Mucosa of descending colon (tissue), 3 donors: ENCODE results near the gene AVPR2. TPM values are rescaled to one million over a fixed set of nuclear protein-coding genes. Genes with fewer than 3 reads are reported as not detected.

Source experiments
- ATAC-seq: fragments of 200-7000 bp; cut with Tn5 transposase; one replicate; pipeline ENCODE4 v1.9.1; 2020; ENCODE audit warnings: mild to moderate bottlenecking, moderate library complexity
- DNase-seq, 3 donors: peaks; one replicate each; pipeline ENCODE4 v3.0.0-alpha.2; 2020
- H3K36me3 ChIP-seq: fragments of 200-600 bp; one replicate; pipeline ENCODE4 v1.8.0; 2021; ENCODE audit warnings: low read depth, mild to moderate bottlenecking
- H3K4me1 ChIP-seq: fragments of 200-600 bp; one replicate; pipeline ENCODE4 v1.8.0; 2021; ENCODE audit warnings: low read depth, mild to moderate bottlenecking
- H3K4me3 ChIP-seq: fragments of 200-600 bp; one replicate; pipeline ENCODE4 v1.8.0; 2021; ENCODE audit warnings: mild to moderate bottlenecking
- H3K9me3 ChIP-seq: fragments of 200-600 bp; one replicate; pipeline ENCODE4 v1.8.0; 2021; ENCODE audit warnings: mild to moderate bottlenecking
- intact Hi-C, 2 donors: fragments of 100-400 bp; cut with DNase I in 1 of 2; cut with micrococcal nuclease in 1 of 2; formaldehyde crosslinking; loops; one replicate each; pipeline versions ENCODE4 v1.11.0 to v1.11.1; 2022; cut with DNase I, micrococcal nuclease
- total RNA-seq, 3 donors: library from RNA; stranded (reverse); fragmentation: NEBNext Ultra II Directional in 2 of 3; extraction: Animal tissue kit (Norgen Biotek cat#: 25700) in 2 of 3; gene quantifications; one replicate each; pipeline versions ENCODE4 v1.2.1 to v1.2.4, GENCODE V29; 2021 to 2023
- TF ChIP-seq, protein P1 (sequence below): fragments of 200-600 bp; IDR thresholded peaks from one replicate; pipeline ENCODE4 v1.8.0; 2022; ENCODE audit warnings: antibody characterized with exemption, mild to moderate bottlenecking
- donor health status: DM: no; HTN: no; CAD: no; lungs with moderate emphysema.
- donor health status: DM: no; HTN: no; CAD: no.
- donor health status: DM: no; HTN: yes; CAD: no.

The AVPR2 gene
- total RNA-seq, 3 donors from 2014 or later = 0.43 to 0.78 (median 0.54) TPM

DNA sequence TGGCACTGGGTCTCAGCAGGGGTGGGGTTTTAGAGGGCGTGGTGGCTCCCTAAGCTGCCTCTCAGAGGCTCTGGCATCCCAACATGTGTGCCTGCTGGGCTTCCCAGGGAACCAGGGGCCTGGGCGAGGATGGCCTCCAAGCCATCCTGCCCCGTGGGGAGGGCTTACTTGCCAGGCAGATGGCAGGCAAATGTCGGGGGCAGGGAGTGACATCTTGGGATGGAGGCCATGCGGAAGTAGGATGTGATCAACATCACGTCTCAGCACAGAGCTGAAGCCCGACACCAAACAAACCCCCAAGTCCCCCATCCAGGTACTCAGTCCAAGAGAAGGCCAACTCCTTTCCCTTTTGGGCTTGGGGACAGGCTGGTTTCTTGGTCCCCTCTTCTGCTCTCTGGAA is 23.2 kb upstream of the AVPR2 start:
- DNase-seq (no peak), ATAC-seq (no peak)
- TF ChIP-seq, protein P1, sequence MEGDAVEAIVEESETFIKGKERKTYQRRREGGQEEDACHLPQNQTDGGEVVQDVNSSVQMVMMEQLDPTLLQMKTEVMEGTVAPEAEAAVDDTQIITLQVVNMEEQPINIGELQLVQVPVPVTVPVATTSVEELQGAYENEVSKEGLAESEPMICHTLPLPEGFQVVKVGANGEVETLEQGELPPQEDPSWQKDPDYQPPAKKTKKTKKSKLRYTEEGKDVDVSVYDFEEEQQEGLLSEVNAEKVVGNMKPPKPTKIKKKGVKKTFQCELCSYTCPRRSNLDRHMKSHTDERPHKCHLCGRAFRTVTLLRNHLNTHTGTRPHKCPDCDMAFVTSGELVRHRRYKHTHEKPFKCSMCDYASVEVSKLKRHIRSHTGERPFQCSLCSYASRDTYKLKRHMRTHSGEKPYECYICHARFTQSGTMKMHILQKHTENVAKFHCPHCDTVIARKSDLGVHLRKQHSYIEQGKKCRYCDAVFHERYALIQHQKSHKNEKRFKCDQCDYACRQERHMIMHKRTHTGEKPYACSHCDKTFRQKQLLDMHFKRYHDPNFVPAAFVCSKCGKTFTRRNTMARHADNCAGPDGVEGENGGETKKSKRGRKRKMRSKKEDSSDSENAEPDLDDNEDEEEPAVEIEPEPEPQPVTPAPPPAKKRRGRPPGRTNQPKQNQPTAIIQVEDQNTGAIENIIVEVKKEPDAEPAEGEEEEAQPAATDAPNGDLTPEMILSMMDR = no peak
- Histone ChIP-seq H3K9me3 (no peaks in the 10 kb centered on the region), H3K36me3 (no peaks in the 10 kb centered on the region), H3K4me1 (no peaks in the 10 kb centered on the region), H3K4me3 (no peak overlapping the region)
- intact Hi-C loops = no loop called here

DNA sequence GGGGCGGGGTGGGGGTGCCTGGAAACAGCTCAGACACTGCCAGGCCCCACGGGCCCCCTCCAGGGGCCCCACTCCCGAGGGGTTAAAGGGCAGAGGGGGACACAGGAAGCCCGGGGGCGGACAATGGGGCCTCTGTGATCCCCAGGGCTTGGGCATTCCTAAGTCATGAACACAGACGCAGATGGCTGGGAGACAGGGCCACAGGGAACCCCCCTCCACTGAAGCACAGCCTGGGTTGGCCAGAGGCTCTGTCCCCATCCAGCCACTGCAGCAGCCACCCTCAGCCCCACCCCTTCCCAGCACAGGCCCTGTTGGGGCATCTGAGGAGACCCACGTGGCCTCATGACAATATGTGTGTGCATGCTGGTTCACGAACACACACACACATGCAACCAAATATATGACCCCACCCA is 22.4 kb upstream of the AVPR2 start:
- Histone ChIP-seq H3K36me3 (no peaks in the 10 kb centered on the region), H3K4me3 (no peak overlapping the region), H3K4me1 (no peaks in the 10 kb centered on the region), H3K9me3 (no peaks in the 10 kb centered on the region)
- TF ChIP-seq, protein P1 = no peak
- ATAC-seq (no peak), DNase-seq (no peak)
- intact Hi-C loops = no loop called here

DNA sequence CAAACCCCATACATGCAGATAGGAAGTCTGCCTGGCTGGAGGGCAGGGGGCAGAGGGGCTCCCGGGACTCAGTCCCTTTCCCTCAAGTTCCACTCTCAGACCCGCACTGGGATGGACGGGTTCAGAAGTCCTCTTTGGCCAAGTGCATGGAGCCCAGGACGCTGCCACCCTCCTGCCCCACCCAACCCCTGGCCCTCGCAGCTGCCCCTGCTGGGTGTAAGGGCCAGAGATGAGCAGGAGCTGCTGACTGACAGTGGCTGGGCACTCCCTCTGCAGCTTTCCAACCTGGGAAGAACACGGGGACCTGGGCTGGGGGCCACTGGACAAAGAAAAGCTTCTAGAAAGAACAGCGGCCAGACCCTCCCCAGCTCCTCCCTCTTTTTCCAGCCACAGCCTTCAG is 21.9 kb upstream of the AVPR2 start:
- DNase-seq (no peak), ATAC-seq (no peak)
- intact Hi-C loops = no loop called here
- Histone ChIP-seq H3K4me3 (no peak overlapping the region), H3K9me3 (no peaks in the 10 kb centered on the region), H3K4me1 (no peaks in the 10 kb centered on the region), H3K36me3 (no peaks in the 10 kb centered on the region)
- TF ChIP-seq, protein P1 = no peak

DNA sequence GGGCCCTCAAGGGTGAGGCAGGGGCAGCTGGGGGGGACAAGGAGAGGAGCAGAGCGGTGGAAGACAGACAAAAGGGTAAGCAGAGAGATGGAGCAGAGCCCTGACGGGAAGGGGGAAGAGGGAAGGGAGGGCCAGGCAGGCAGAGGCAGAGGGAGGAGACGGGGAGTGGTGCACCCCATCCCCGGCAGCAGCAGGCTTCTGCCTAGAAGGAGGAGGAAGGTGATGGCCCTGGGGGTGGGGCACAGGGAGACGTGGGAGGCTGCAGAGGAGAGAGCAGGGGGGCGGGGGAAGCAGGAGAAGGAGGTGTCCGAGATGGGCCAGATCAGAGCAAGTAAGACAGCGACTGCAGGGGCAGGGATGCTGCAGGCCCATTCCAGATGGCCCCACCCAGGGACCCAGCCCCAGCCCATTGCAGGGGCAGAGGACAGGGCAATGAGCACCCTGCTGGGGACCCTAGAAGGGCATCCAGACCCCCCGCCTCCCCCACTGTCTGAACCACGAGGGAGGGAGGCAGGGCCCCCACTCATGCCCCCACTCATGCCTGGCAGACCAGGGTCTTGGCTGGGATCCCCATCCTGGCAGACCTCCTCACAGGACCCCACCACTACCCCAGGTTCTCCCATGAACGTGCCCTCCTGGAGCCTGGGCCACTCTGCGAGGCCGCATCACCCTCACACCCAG is 21.2 kb upstream of the AVPR2 start:
- intact Hi-C loops = no loop called here
- no peak for DNase-seq
- Histone ChIP-seq H3K36me3 (no peaks in the 10 kb centered on the region), H3K9me3 (no peaks in the 10 kb centered on the region), H3K4me1 (no peaks in the 10 kb centered on the region), H3K4me3 (no peak overlapping the region)
- TF ChIP-seq, protein P1 = no peak
- ATAC-seq = no peak

DNA sequence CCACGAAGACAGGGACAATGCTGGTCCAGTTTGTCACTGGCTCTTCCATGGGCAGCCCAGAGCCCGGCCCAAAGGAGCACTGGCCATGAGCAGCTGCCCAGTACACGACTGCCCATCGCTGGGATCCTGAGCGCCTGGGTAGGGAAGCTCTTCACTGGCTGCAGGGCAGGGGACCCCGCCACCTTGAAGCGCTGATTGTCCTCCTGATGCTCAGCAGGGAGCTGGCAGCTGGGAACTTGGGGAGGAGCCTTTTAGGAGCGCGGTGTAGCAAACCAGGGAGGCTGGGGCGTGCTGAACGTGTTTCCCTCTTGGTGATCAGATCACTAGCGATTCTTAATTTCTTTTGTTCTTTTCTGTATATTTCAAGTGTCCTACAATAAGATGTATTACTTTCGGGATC is 20.3 kb upstream of the AVPR2 start:
- ATAC-seq = no peak
- no peak for DNase-seq
- Histone ChIP-seq H3K4me3 (no peak overlapping the region), H3K36me3 (no peaks in the 10 kb centered on the region), H3K4me1 (no peaks in the 10 kb centered on the region), H3K9me3 (no peaks in the 10 kb centered on the region)
- intact Hi-C loops = no loop called here
- TF ChIP-seq, protein P1 = no peak

DNA sequence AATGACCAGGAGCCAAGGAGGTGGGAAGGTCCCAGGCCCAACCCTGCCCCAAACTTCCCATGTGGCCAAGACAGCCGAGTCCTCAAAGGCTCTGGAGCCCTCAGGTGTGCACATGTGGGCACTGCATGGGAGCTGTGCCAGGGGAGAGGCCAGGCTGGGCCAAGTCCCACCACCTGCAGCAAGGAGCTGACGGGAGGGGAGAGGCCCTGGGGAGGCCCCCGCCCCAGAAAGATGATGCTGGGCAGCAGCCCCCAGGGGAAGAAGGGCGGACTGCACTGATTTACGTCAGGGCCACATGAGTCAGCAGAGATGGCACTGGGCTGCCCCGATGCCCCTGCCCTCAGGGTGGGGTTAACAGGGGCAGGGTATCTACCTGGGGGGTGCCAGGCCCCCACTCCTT is 19.9 kb upstream of the AVPR2 start:
- H3K4me3 ChIP-seq = no peak overlapping the region
- H3K36me3 ChIP-seq = no peaks in the 10 kb centered on the region
- ATAC-seq (peak; percentile 26), DNase-seq (peak in 1 of 3 donors; percentile 34)
- no peaks in the 10 kb centered on the region for H3K4me1 ChIP-seq
- H3K9me3 ChIP-seq = no peaks in the 10 kb centered on the region
- intact Hi-C loops = no loop called here
- TF ChIP-seq, protein P1 = no peak
